Nephron (organoid): ENCODE measurements around the gene ACTRT2.
A peak's percentile ranks its signal among the peaks of the same experiment; 100 is the strongest.

Source experiments
- H3K27ac Mint-ChIP-seq, 3 experiments: 2 replicates each; pipeline ENCODE4 v1.8.0; 2020; ENCODE audit warnings: mixed read lengths in 3 of 3, mild to moderate bottlenecking in 2 of 3, moderate library complexity in 1 of 3
- H3K27me3 Mint-ChIP-seq: 2 replicates; pipeline ENCODE4 v1.8.0; 2021; ENCODE audit warnings: low read depth, mild to moderate bottlenecking, moderate library complexity, mixed read lengths
- H3K36me3 Mint-ChIP-seq: 2 replicates; pipeline ENCODE4 v1.8.0; 2020; ENCODE audit warnings: low read depth, mixed read lengths
- H3K4me1 Mint-ChIP-seq: 2 replicates; pipeline ENCODE4 v1.8.0; 2020; ENCODE audit warnings: mixed read lengths
- H3K4me3 Mint-ChIP-seq, 3 experiments: 2 replicates each; pipeline ENCODE4 v1.8.0; 2020; ENCODE audit warnings: mild to moderate bottlenecking in 3 of 3, mixed read lengths in 3 of 3, moderate library complexity in 2 of 3
- H3K9me3 Mint-ChIP-seq: 2 replicates; pipeline ENCODE4 v1.8.0; 2020; ENCODE audit warnings: mixed read lengths
- CTCF ChIP-seq, 3 experiments: fragments of 200-600 bp; sonication (generic); IDR thresholded peaks; one replicate each; pipeline ENCODE4 v1.5.0; 2021; ENCODE audit warnings: antibody characterized with exemption in 3 of 3; ENCODE audit not compliant: unreplicated experiment in 3 of 3

The ACTRT2 gene

GRCh38 chr1:3070644-3071564, 49.6 kb downstream of the ACTRT2 start:
- peak overlapping the region; percentile 43 to 74 (median 69) for H3K4me3 Mint-ChIP-seq
- no peak for TF ChIP-seq CTCF (IDR thresholded peaks at IDR 0.05; ENCODE audit: unreplicated experiment in 3 of 3)
- no peak overlapping the region for H3K27ac Mint-ChIP-seq
- no peaks in the 10 kb centered on the region for H3K36me3 Mint-ChIP-seq
- no peaks in the 10 kb centered on the region for H3K9me3 Mint-ChIP-seq
- peaks cover 84% of the 10 kb centered on the region for H3K27me3 Mint-ChIP-seq
- peaks cover 4% of the 10 kb centered on the region for H3K4me1 Mint-ChIP-seq

- Mint-ChIP-seq H3K27me3 (peaks cover 84% of the 10 kb centered on the region), H3K27ac (no peak overlapping the region), H3K4me1 (peaks cover 4% of the 10 kb centered on the region), H3K36me3 (no peaks in the 10 kb centered on the region), H3K9me3 (no peaks in the 10 kb centered on the region), H3K4me3 (peak overlapping the region; percentile 39 to 74 (median 69))
- TF ChIP-seq CTCF (IDR thresholded peaks at IDR 0.05; ENCODE audit: unreplicated experiment in 3 of 3), result no peak
These were observed 50.5 kb downstream of the ACTRT2 start for GRCh38 chr1:3071565-3072390.
